ENCODE measurements around the gene RCN2. TPM values are rescaled to one million over a fixed set of nuclear protein-coding genes. Genes with fewer than 3 reads are reported as not detected.

RCN2 gene
- total and polyA plus RNA-seq, 2 of the 8 experiments (the other 6 are each of a cell fraction or from before 2014, with no cell fraction given) = 65.6 to 137 TPM

DNA sequence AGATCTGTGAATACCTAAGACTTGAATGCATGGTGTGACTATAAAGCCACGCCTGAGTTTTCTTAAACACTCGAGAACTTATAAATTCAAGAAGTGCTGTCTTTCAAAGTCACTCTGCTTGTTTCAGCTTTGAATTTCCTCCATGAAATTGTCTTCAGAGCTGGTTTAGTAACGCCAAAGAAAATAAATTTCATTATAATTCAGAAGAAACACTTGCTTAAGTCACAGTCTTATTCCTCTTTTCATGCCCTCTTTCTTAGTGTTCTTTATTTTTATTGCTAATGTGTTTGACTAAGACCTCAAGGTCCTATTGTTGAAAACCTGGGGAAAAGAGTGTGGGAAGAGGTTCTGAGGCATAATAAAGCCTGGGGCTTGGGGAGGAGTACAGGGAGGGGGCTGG, 3.3 kb upstream of the RCN2 start:
- H4K8ac ChIP-seq (ENCODE audit: extremely low read depth, insufficient read depth, low read length) = no peak overlapping the region
- H2BK20ac ChIP-seq (ENCODE audit: low read length) = no peak overlapping the region
- no peak overlapping the region for H3K56ac ChIP-seq (replicated peaks; ENCODE audit: insufficient read length, low read depth, low read length)
- no peak overlapping the region for H3K14ac ChIP-seq (ENCODE audit: insufficient read length)
- H3K79me2 ChIP-seq (ENCODE audit: control insufficient read depth in 1 of 2, insufficient read depth in 2 of 2, low read length in 2 of 2) = peaks cover 0 to 13% of the 10 kb centered on the region in 2 experiments; a peak in 2 of 4 replicates
- no peak overlapping the region for H3K4me3 ChIP-seq (ENCODE audit: extremely low read depth in 1 of 4, insufficient read depth in 2 of 4, low read depth in 3 of 4, low read length in 4 of 4)
- H3K9me3 ChIP-seq (ENCODE audit: insufficient read depth in 2 of 2, low read depth in 1 of 2, low read length in 1 of 2) = no peaks in the 10 kb centered on the region
- H3K27ac ChIP-seq (ENCODE audit: low read depth, low read length) = no peak overlapping the region
- H3K9ac ChIP-seq (replicated peaks in 1 of 4; ENCODE audit: extremely low read depth in 1 of 4, low read depth in 3 of 4, low read length in 3 of 4) = no peak overlapping the region
- H3K23ac ChIP-seq (ENCODE audit: insufficient read length) = no peak overlapping the region
- no peak overlapping the region for H2AFZ ChIP-seq (ENCODE audit: low read length)
- H2AK5ac ChIP-seq (ENCODE audit: low read depth, low read length) = no peak overlapping the region
- no peaks in the 10 kb centered on the region for H4K20me1 ChIP-seq (replicated peaks in 1 of 2; ENCODE audit: control insufficient read depth in 1 of 2, insufficient read depth in 2 of 2, low read length in 2 of 2)
- H4K91ac ChIP-seq (replicated peaks; ENCODE audit: insufficient read length, low read length) = no peak overlapping the region
- ChIA-PET POLR2A (ENCODE audit: partially characterized antibody) (interaction anchor here (1.3 kb wide), 1 partner anchor 8 kb away, joined by 3 read pairs; no protein-coding TSS in a partner anchor), CTCF (ENCODE audit: partially characterized antibody) (no interaction called here)
- no peaks in the 10 kb centered on the region for H3K79me1 ChIP-seq (ENCODE audit: low read depth, low read length)
- DNase-seq (ENCODE audit: low read depth in 1 of 2, low spot score in 2 of 2) (no peak), FAIRE-seq (no peak)
- no peak overlapping the region for H2BK15ac ChIP-seq (ENCODE audit: low read length)
- H3K18ac ChIP-seq (ENCODE audit: extremely low read depth, low read length) = no peak overlapping the region
- H3K23me2 ChIP-seq (ENCODE audit: low read depth, low read length) = no peaks in the 10 kb centered on the region
- no peak overlapping the region for H2BK5ac ChIP-seq (ENCODE audit: low read depth, low read length)
- no peak overlapping the region for H4K5ac ChIP-seq (ENCODE audit: insufficient read length, low read depth, low read length)
- H3K4ac ChIP-seq (replicated peaks; ENCODE audit: insufficient read length, low read depth, low read length) = no peak overlapping the region
- WGBS, 2 experiments (ENCODE audit: extremely low coverage in 1 of 2, insufficient coverage in 1 of 2, insufficient read length in 1 of 2, insufficient replicate concordance in 2 of 2, low coverage in 1 of 2, low lambda C conversion rate in 2 of 2, missing lambda C conversion rate in 1 of 2) = 83% methylated on average over 3 of the region's 3 CpGs; no CpG with 5 or more reads in 1 of the 2 experiments
- H2BK120ac ChIP-seq (replicated peaks; ENCODE audit: low read depth, low read length) = no peak overlapping the region
- no peak overlapping the region for H3K4me2 ChIP-seq (ENCODE audit: insufficient read depth in 1 of 2, low read depth in 2 of 2, low read length in 2 of 2)
- no peak overlapping the region for H2BK12ac ChIP-seq (ENCODE audit: low read depth, low read length)
- peaks cover 0 to 6% (median 1%) of the 10 kb centered on the region in 4 experiments; a peak in 2 of 8 replicates for H3K36me3 ChIP-seq (ENCODE audit: control insufficient read depth in 2 of 4, insufficient read depth in 4 of 4, low read length in 3 of 4)
- H3K27me3 ChIP-seq (replicated peaks in 1 of 4; ENCODE audit: control insufficient read depth in 3 of 4, extremely low read depth in 1 of 4, insufficient read depth in 3 of 4, low read length in 3 of 4) = peaks cover 0 to 1% (median 0%) of the 10 kb centered on the region in 4 experiments; a peak in 1 of 7 replicates
- H3K4me1 ChIP-seq (replicated peaks in 1 of 4; ENCODE audit: control insufficient read depth in 3 of 4, insufficient read depth in 4 of 4, low read length in 3 of 4) = peaks cover 0 to 3% (median 0%) of the 10 kb centered on the region in 4 experiments; a peak in 2 of 7 replicates
- no peak for TF ChIP-seq RFX5 (IDR thresholded peaks at IDR 0.05; ENCODE audit: borderline replicate concordance, low read depth, low read length)
- TF ChIP-seq SIX5 (IDR thresholded peaks at IDR 0.05; ENCODE audit: low read depth, low read length) = no peak
- TF ChIP-seq ASH2L (IDR thresholded peaks at IDR 0.05; ENCODE audit: low read length) = no peak
- TF ChIP-seq BRCA1 (IDR thresholded peaks at IDR 0.05; ENCODE audit: low read depth, low read length) = no peak
- TF ChIP-seq EZH2 (IDR thresholded peaks at IDR 0.05; ENCODE audit: low read depth, low read length, severe bottlenecking) = no peak
- no peak for TF ChIP-seq RAD21 (IDR thresholded peaks at IDR 0.05 in 1 of 2, conservative IDR thresholded peaks at IDR 0.05 in 1 of 2; ENCODE audit: low read depth in 2 of 2, low read length in 2 of 2)
- TF ChIP-seq POLR2A (IDR thresholded peaks at IDR 0.05; ENCODE audit: control extremely low read depth in 1 of 2, low read depth in 2 of 2, low read length in 2 of 2) = no peak

Measured in H1 (cell line).